Nasal cavity respiratory epithelium epithelial cell of viscerocranial mucosa (primary cell): Measurements from ENCODE around the gene ZNF525. TPM values are rescaled to one million over a fixed set of nuclear protein-coding genes. Genes with fewer than 3 reads are reported as not detected.

Source experiments
- total RNA-seq: library from RNA; depleted of rRNA; stranded (reverse); fragments of >200 nt; gene quantifications from 2 replicates; pipeline ENCODE4 v1.2.3, GENCODE V29; 2014

Gene ZNF525
- total RNA-seq: 16.4 and 33.8 TPM in 2 replicates

GRCh38 chr19:53365134-53365898, at the start of gene ZNF525:
TSS of gene ZNF525 (plus strand) at chr19:53365705. CDS start at chr19:53372282, 6,577 bp downstream.

GRCh38 chr19:53333463-53334449, 31.7 kb upstream of the ZNF525 start, which contains the start of gene ZNF845:
TSS of gene ZNF845 (plus strand) at chr19:53333749. CDS start at chr19:53341308, 7,559 bp downstream.

GRCh38 chr19:53394974-53395839, 29.7 kb downstream of the ZNF525 start, which contains the start of gene ZNF765:
TSS of gene ZNF765 (plus strand) at chr19:53395149. CDS start at chr19:53398016, 2,867 bp downstream.

GRCh38 chr19:53431399-53432087, 66.0 kb downstream of the ZNF525 start, which contains the start of gene ZNF761:
TSS of gene ZNF761 (plus strand) at chr19:53431984. CDS start at chr19:53447269, 15,285 bp downstream.

Other genes starting within 250 kb of the ZNF525 start
- 12.3 and 15.4 TPM in 2 replicates for gene ZNF415, start 232.8 kb upstream of the ZNF525 start, total RNA-seq
- 9.6 and 12.8 TPM in 2 replicates for gene ZNF347, start 206.7 kb upstream of the ZNF525 start, total RNA-seq
- gene ZNF665, start 172.3 kb upstream of the ZNF525 start, total RNA-seq: 2.7 and 6.5 TPM in 2 replicates
- 19.1 and 29.0 TPM in 2 replicates for gene ZNF677, start 110.8 kb upstream of the ZNF525 start, total RNA-seq
- not detected in 2 replicates for gene VN1R2, start 107.4 kb upstream of the ZNF525 start, total RNA-seq
- not detected in 2 replicates for gene VN1R4, start 98.0 kb upstream of the ZNF525 start, total RNA-seq
- 13.3 and 15.6 TPM in 2 replicates for gene ZNF845, start 32.0 kb upstream of the ZNF525 start, total RNA-seq
- 17.1 and 33.7 TPM in 2 replicates for gene ZNF765, start 29.4 kb downstream of the ZNF525 start, total RNA-seq
- 18.5 and 28.4 TPM in 2 replicates for gene ZNF761, start 66.3 kb downstream of the ZNF525 start, total RNA-seq
- gene ZNF813, start 102.0 kb downstream of the ZNF525 start, total RNA-seq: 6.8 and 8.0 TPM in 2 replicates
- 10.9 and 11.0 TPM in 2 replicates for gene ZNF331, start 172.4 kb downstream of the ZNF525 start, total RNA-seq